Natural killer cell treated with Interleukin-12 subunit alpha and Interleukin-12 subunit beta and Interleukin-15 and Interleukin-18, amount 100 ng/mL, for 72 hours (primary cell): ENCODE results near the gene GMDS. TPM values are rescaled to one million over a fixed set of nuclear protein-coding genes. Genes with fewer than 3 reads are reported as not detected.

Experiments
- ATAC-seq, 2 donors: fragments of 150-1000 bp; cut with Tn5 transposase in 1 of 2; sonication (Bioruptor Pico), chemical (Tn5 transposase) in 1 of 2; 2 replicates each; pipeline ENCODE4 v1.10.0; 2021
- DNase-seq: peaks from one replicate; pipeline ENCODE4 v3.0.0; 2022; ENCODE audit warnings: low spot score
- H3K27ac Mint-ChIP-seq, 2 donors: 1 replicate in 1 of 2; 2 replicates in 1 of 2; pipeline ENCODE4 v1.8.0; 2022; ENCODE audit warnings: mixed read lengths in 2 of 2, mild to moderate bottlenecking in 1 of 2, moderate library complexity in 1 of 2
- H3K27me3 Mint-ChIP-seq, 2 donors: 1 replicate in 1 of 2; 2 replicates in 1 of 2; pipeline ENCODE4 v1.8.0; 2022; ENCODE audit warnings: mixed read lengths in 2 of 2
- H3K36me3 Mint-ChIP-seq: one replicate; pipeline ENCODE4 v1.8.0; 2022; ENCODE audit warnings: mixed read lengths
- H3K4me1 Mint-ChIP-seq, 2 donors: 1 replicate in 1 of 2; 2 replicates in 1 of 2; pipeline ENCODE4 v1.8.0; 2022; ENCODE audit warnings: low read depth in 2 of 2, mixed read lengths in 2 of 2, mild to moderate bottlenecking in 1 of 2
- H3K4me3 Mint-ChIP-seq: one replicate; pipeline ENCODE4 v1.8.0; 2022; ENCODE audit warnings: mixed read lengths
- H3K9me3 Mint-ChIP-seq: 2 replicates; pipeline ENCODE4 v1.8.0; 2022; ENCODE audit warnings: mixed read lengths
- total RNA-seq, 2 donors: library from RNA; stranded (reverse); gene quantifications; one replicate each; pipeline ENCODE4 v1.2.3, GENCODE V29; 2022

GMDS gene
- total RNA-seq, 2 donors from 2014 or later, result 23.7 to 39.4 TPM

- no peak overlapping the region for H3K4me3 Mint-ChIP-seq
- no peaks in the 10 kb centered on the region for H3K4me1 Mint-ChIP-seq
- ATAC-seq (no peak), DNase-seq (no peak)
- H3K36me3 Mint-ChIP-seq, result no peaks in the 10 kb centered on the region
- H3K27ac Mint-ChIP-seq, result no peak overlapping the region
- no peaks in the 10 kb centered on the region for H3K27me3 Mint-ChIP-seq
- H3K9me3 Mint-ChIP-seq, result no peaks in the 10 kb centered on the region
Measured at GRCh38 chr6:1644516-1645060, 600.8 kb downstream of the GMDS start.

- ATAC-seq (peak in 1 of 2 donors; percentile 20), DNase-seq (no peak)
- Mint-ChIP-seq H3K4me3 (no peak overlapping the region), H3K27ac (no peak overlapping the region), H3K27me3 (no peaks in the 10 kb centered on the region), H3K36me3 (no peaks in the 10 kb centered on the region), H3K4me1 (no peaks in the 10 kb centered on the region), H3K9me3 (no peaks in the 10 kb centered on the region)
Measured at GRCh38 chr6:1643830-1644445, 601.5 kb downstream of the GMDS start.

GRCh38 chr6:1643111-1643510 lies 602.3 kb downstream of the GMDS start:
- H3K36me3 Mint-ChIP-seq, result no peaks in the 10 kb centered on the region
- H3K4me3 Mint-ChIP-seq, result no peak overlapping the region
- H3K4me1 Mint-ChIP-seq, result no peaks in the 10 kb centered on the region
- DNase-seq (no peak), ATAC-seq (no peak)
- H3K27me3 Mint-ChIP-seq, result no peaks in the 10 kb centered on the region
- no peaks in the 10 kb centered on the region for H3K9me3 Mint-ChIP-seq
- no peak overlapping the region for H3K27ac Mint-ChIP-seq

DNA sequence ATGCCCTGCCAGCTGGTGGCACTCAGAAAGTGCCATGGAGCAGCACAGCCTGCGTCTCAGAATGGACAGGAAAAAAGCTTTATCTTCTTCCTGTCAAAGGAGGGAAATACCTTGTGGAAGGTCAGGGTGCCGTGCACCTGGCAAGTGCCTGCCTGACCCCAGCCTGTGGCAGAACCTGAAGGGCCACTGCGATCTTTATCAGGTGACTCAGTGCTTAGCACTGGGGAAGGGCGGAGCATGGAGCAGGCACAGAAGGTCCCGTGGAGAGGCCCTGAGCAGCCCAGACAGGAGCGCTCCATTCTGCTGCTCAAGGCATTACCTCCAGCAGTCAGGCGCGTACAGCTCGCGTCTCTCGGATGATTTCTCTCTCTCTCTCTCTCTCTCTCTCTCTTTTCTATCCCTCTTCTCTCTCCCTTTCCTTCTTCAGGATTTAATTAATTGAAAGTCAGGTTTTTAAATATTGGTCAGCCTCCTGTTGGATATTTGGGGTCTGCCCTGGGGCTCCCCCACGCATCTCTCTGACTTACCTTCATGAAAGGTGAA lies 604.0 kb downstream of the GMDS start:
- Mint-ChIP-seq H3K4me3 (no peak overlapping the region), H3K9me3 (no peaks in the 10 kb centered on the region), H3K4me1 (no peaks in the 10 kb centered on the region), H3K36me3 (no peaks in the 10 kb centered on the region), H3K27me3 (no peaks in the 10 kb centered on the region), H3K27ac (no peak overlapping the region)
- DNase-seq, result no peak
- ATAC-seq, result no peak

DNA sequence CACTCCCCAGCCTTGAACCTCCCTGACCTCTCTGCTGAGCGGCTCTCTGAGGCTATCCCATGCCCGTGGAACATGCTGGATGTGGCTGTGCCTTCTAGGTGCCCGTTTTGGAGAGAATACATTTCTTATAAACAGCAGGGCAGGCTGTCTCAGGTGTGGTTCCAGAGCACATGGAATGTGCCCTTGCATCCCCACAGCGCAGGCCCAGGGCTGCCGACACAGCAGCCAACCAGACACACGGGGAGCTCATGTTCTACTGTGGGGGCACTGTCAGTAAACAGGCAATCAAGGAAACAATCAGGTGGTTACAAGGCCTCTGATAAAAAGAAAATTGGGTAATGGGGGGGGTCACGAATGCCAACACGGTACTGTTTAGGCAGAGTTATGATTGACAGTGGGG lies 604.9 kb downstream of the GMDS start:
- Mint-ChIP-seq H3K36me3 (no peaks in the 10 kb centered on the region), H3K27me3 (no peaks in the 10 kb centered on the region), H3K27ac (no peak overlapping the region), H3K4me1 (no peaks in the 10 kb centered on the region), H3K4me3 (no peak overlapping the region), H3K9me3 (no peaks in the 10 kb centered on the region)
- ATAC-seq (peak in 1 of 2 donors; percentile 3), DNase-seq (no peak)

DNA sequence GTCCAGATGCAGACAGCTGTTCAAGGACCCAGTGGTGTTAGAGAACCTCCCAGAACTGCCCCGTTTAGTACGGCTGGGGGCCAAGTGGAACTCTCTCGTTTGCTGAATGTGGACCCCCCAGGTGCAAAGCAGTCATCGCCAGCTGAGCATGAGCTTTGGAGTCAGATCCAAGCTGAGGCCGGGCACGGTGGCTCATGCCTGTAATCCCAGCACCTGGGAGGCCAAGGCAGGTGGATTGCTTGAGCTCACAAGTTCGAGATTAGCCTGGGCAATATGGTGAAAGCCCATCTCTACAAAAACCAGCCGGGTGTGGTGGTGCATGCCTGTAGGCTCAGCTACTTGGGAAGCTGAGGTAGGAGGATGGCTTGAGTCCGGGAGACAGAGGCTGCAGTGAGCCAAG lies 606.0 kb downstream of the GMDS start:
- no peaks in the 10 kb centered on the region for H3K9me3 Mint-ChIP-seq
- DNase-seq, result no peak
- no peaks in the 10 kb centered on the region for H3K4me1 Mint-ChIP-seq
- no peaks in the 10 kb centered on the region for H3K36me3 Mint-ChIP-seq
- no peak overlapping the region for H3K27ac Mint-ChIP-seq
- no peak overlapping the region for H3K4me3 Mint-ChIP-seq
- ATAC-seq, result no peak
- no peaks in the 10 kb centered on the region for H3K27me3 Mint-ChIP-seq

- Mint-ChIP-seq H3K9me3 (no peaks in the 10 kb centered on the region), H3K36me3 (no peaks in the 10 kb centered on the region), H3K4me1 (no peaks in the 10 kb centered on the region), H3K4me3 (no peak overlapping the region), H3K27ac (no peak overlapping the region), H3K27me3 (peaks cover 0 to under 1% of the 10 kb centered on the region in 2 donors)
- DNase-seq (no peak), ATAC-seq (peak in 1 of 2 donors; percentile 11)
Measured at GRCh38 chr6:1636971-1637871, 608.2 kb downstream of the GMDS start.

DNA sequence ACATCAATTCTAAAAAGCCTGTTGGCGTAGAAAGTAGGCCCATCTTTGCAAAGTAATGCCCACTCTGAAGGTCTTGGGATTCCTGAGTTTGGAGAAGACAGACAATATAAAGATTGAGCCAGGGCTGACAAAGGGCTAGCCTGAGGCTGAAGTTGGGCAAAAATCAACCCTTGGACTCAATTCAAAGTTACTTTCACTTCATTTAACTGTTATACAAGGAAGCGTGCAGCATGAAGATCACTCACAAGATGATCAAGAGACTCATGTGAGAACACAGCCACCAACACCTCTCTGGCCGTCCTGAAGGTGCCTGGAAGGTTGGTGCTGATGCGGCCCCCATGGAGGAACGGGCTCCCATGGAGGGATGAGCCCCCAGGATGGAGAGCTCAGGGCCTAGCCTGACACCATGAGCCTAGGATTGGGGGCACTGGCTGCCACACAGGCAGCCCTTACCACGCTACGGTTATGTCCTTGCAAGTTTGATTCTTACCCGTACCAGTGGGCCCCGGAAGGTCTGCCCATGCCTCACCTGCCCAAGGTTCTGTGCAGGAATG lies 609.1 kb downstream of the GMDS start:
- no peak overlapping the region for H3K27ac Mint-ChIP-seq
- H3K9me3 Mint-ChIP-seq, result no peaks in the 10 kb centered on the region
- no peak overlapping the region for H3K4me3 Mint-ChIP-seq
- ATAC-seq, result peak in 1 of 2 donors; percentile 13
- H3K36me3 Mint-ChIP-seq, result no peaks in the 10 kb centered on the region
- DNase-seq, result no peak
- peaks cover 0 to 2% of the 10 kb centered on the region in 2 donors for H3K27me3 Mint-ChIP-seq
- no peaks in the 10 kb centered on the region for H3K4me1 Mint-ChIP-seq

DNA sequence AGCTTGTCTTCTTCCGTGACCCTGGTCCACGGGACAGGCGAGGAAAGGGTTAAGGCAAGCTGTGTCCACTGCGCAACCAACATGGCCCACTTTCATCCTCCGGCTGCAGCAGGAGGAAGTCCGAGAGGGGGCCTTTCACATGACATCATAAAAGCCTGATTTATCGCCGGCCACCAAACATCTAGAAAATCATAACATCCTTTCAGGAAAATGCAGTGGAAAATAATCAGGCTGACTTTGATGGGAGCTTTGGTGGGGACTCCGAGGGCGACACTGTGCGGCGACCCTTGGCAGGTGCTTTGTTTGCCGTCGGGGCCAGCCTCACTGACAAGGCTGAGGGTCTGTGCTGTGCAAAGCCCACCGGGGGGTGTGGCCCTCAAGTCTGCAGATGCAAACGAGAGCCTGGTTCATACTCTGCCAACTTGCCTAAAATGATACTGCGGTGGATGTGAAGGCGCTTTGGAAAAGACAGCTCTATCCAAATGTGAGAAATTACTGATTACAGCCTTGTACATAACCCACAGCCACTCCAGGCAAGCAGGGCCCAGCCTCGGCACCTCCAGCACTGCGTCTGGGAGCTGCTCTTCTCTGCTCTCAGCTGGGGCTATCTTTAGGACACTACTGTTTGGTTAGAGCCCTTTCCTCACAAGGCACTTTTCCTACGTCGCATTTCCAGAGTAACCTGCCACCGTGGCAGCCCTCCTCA lies 609.9 kb downstream of the GMDS start:
- ATAC-seq, result no peak
- Mint-ChIP-seq H3K4me3 (no peak overlapping the region), H3K4me1 (no peaks in the 10 kb centered on the region), H3K27ac (no peak overlapping the region), H3K9me3 (no peaks in the 10 kb centered on the region), H3K27me3 (peaks cover 0 to 4% of the 10 kb centered on the region in 2 donors), H3K36me3 (no peaks in the 10 kb centered on the region)
- DNase-seq, result no peak

- no peak overlapping the region for H3K27ac Mint-ChIP-seq
- no peak overlapping the region for H3K4me3 Mint-ChIP-seq
Measured at GRCh38 chr6:1634081-1634480, 611.3 kb downstream of the GMDS start.

DNA sequence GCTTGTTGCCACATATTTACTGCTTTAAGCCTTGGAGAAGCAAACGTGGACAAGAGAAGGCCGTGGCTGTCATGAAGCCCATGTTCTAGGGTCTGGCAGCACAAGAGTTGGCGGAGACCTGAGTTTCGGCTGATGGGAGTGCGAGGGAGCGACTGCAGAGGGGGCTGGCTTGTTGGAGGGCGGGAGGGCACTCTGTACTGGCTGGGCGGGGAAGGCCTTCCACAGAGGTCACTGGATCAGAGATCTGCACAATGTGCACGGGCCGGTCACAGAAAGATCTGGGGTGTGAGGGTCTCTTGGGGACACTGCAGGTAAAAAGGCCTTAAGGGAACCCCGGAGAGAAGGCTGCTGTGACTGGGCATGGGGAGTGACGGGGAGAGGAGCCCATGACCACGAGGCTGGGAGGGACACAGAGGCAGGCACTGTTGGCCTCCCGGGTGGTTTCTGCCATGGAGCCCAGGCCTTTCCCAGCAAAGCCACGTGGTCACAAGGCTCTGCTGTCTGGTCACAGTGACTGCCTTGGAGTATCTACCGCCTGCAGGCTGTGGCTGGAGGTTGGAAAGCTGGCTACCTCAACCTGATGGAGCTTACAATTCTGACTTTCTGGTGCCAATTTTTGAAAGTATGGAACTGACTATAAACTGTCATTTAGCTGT lies 611.9 kb downstream of the GMDS start:
- H3K9me3 Mint-ChIP-seq, result no peaks in the 10 kb centered on the region
- no peak overlapping the region for H3K27ac Mint-ChIP-seq
- ATAC-seq (no peak), DNase-seq (no peak)
- no peaks in the 10 kb centered on the region for H3K4me1 Mint-ChIP-seq
- peaks cover 8% of the 10 kb centered on the region in 2 donors for H3K27me3 Mint-ChIP-seq
- no peak overlapping the region for H3K4me3 Mint-ChIP-seq
- H3K36me3 Mint-ChIP-seq, result no peaks in the 10 kb centered on the region

More at GRCh38 chr6:1634081-1634480, 611.3 kb downstream of the GMDS start:
- ATAC-seq, result no peak
- Mint-ChIP-seq H3K9me3 (no peaks in the 10 kb centered on the region), H3K36me3 (no peaks in the 10 kb centered on the region), H3K4me1 (no peaks in the 10 kb centered on the region), H3K27me3 (peaks cover 3 to 6% of the 10 kb centered on the region in 2 donors)
- no peak for DNase-seq

DNA sequence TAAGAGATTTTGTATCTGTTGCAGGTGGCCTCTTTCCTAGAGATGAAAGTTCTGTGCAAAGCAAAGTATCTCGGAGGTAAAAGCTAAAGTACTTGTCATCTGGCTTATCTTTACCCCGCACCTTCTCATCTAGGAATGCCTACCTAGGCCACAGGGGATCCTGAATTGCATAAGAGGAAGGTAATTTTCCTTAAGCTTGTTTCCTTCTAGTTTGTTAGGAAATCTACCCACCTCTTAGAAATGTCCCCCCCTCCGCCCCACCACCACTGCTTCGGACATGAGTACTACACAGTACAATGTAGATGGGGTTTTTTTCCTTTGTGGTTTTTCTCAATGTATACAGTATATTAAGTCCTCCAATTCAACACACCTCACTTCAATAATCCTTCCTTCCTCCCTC lies 614.2 kb downstream of the GMDS start:
- Mint-ChIP-seq H3K4me3 (no peak overlapping the region), H3K4me1 (peaks cover 0 to 3% of the 10 kb centered on the region in 2 donors), H3K27ac (no peak overlapping the region), H3K9me3 (no peaks in the 10 kb centered on the region), H3K27me3 (peaks cover 20 to 22% of the 10 kb centered on the region in 2 donors), H3K36me3 (no peaks in the 10 kb centered on the region)
- ATAC-seq, result no peak
- no peak for DNase-seq

DNA sequence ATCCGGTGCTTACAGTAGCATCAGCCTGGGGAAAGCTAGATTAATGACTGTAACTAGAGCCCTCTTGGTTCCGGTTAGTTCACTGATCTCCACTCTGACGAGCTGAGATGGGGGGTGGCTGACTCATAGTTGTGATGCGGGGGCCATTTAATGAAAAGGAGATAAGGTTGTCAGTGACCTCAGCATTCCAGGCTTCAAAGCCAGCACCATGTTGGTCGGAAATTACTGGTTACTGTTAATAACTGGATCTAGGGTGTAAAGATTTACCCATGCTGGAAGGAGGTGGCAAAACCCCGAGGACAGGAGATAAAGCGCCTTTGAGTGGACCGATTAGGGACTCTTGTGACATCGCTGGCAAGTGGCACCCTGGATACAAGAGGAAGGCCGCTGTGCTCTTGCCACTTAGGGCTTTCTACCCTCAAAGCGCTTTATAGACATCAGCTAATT lies 614.6 kb downstream of the GMDS start:
- H3K27me3 Mint-ChIP-seq, result peaks cover 25 to 26% of the 10 kb centered on the region in 2 donors
- ATAC-seq (no peak), DNase-seq (no peak)
- H3K4me3 Mint-ChIP-seq, result no peak overlapping the region
- H3K27ac Mint-ChIP-seq, result no peak overlapping the region
- H3K4me1 Mint-ChIP-seq, result peaks cover 0 to 6% of the 10 kb centered on the region in 2 donors
- no peaks in the 10 kb centered on the region for H3K36me3 Mint-ChIP-seq
- H3K9me3 Mint-ChIP-seq, result no peaks in the 10 kb centered on the region
